ENCODE measurements around the gene LYZL6. TPM values are rescaled to one million over a fixed set of nuclear protein-coding genes. Genes with fewer than 3 reads are reported as not detected.

The LYZL6 gene
- total RNA-seq, 3 donors from 2014 or later: not detected

GRCh38 chr17:35889818-35890773, 53.4 kb downstream of the LYZL6 start:
- no peak for DNase-seq (ENCODE audit: low spot score in 2 of 2)
- H3K4me1 ChIP-seq: no peaks in the 10 kb centered on the region
- intact Hi-C loops (cut with DNase I; ENCODE audit: low total_unique reads): loop anchor here (5.0 kb wide), 1 partner anchor 393 kb away; no protein-coding TSS in a partner anchor
- TF ChIP-seq POLR2A (IDR thresholded peaks at IDR 0.05) (no peak), POLR2AphosphoS5 (IDR thresholded peaks at IDR 0.05) (no peak)
- TF ChIP-seq, protein P1, sequence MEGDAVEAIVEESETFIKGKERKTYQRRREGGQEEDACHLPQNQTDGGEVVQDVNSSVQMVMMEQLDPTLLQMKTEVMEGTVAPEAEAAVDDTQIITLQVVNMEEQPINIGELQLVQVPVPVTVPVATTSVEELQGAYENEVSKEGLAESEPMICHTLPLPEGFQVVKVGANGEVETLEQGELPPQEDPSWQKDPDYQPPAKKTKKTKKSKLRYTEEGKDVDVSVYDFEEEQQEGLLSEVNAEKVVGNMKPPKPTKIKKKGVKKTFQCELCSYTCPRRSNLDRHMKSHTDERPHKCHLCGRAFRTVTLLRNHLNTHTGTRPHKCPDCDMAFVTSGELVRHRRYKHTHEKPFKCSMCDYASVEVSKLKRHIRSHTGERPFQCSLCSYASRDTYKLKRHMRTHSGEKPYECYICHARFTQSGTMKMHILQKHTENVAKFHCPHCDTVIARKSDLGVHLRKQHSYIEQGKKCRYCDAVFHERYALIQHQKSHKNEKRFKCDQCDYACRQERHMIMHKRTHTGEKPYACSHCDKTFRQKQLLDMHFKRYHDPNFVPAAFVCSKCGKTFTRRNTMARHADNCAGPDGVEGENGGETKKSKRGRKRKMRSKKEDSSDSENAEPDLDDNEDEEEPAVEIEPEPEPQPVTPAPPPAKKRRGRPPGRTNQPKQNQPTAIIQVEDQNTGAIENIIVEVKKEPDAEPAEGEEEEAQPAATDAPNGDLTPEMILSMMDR (IDR thresholded peaks at IDR 0.05): no peak
- peaks cover 0 to 4% of the 10 kb centered on the region in 2 donors for H3K9me3 ChIP-seq
- H3K4me3 ChIP-seq: no peak overlapping the region
- no peaks in the 10 kb centered on the region for H3K27me3 ChIP-seq
- no peaks in the 10 kb centered on the region for H3K36me3 ChIP-seq
- H3K27ac ChIP-seq: no peak overlapping the region

DNA sequence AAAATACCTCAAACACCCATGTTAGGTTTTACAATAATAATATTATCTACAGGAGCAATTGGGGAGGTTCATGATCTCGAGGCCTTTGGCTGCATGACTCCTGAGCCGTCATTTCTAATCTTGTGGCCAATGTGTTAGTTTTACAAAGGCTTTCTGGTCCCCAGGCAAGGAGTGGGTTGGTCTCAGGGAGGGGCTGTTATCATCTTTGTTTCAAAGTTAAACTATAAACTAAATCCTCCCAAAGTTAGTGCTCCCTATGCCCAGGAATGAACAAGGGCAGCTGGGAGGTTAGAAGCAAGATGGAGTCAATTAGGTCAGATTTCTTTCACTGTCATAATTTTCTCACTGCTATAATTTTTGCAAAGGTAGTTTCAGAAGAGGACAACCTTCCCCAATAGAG, 54.3 kb downstream of the LYZL6 start:
- Histone ChIP-seq H3K4me3 (no peak overlapping the region), H3K27me3 (no peaks in the 10 kb centered on the region), H3K27ac (no peak overlapping the region), H3K36me3 (no peaks in the 10 kb centered on the region), H3K9me3 (peaks cover 0 to 4% of the 10 kb centered on the region in 2 donors), H3K4me1 (no peaks in the 10 kb centered on the region)
- intact Hi-C loops (cut with DNase I; ENCODE audit: low total_unique reads): loop anchor here (5.0 kb wide), 1 partner anchor 392 kb away; no protein-coding TSS in a partner anchor
- TF ChIP-seq POLR2A (IDR thresholded peaks at IDR 0.05): no peak
- TF ChIP-seq, protein P1 (IDR thresholded peaks at IDR 0.05): no peak
- no peak for TF ChIP-seq POLR2AphosphoS5 (IDR thresholded peaks at IDR 0.05)
- DNase-seq (ENCODE audit: low spot score in 2 of 2): no peak

Other genes starting within 250 kb of the LYZL6 start
- 10 to 100 TPM in 2 of 3 donors, 1 to 10 TPM in 1; 5.9 to 27.8 (median 11.1) TPM for gene RASL10B, start 212.1 kb downstream of the LYZL6 start, total RNA-seq
- gene GAS2L2, start 190.5 kb downstream of the LYZL6 start, total RNA-seq: under 1 TPM; 0.29 to 0.33 (median 0.32) TPM
- gene C17orf50, start 182.8 kb downstream of the LYZL6 start, total RNA-seq: not detected
- gene MMP28, start 148.1 kb downstream of the LYZL6 start, total RNA-seq: 10 to 100 TPM in 2 of 3 donors, 1 to 10 TPM in 1; 5.6 to 25.6 (median 12.3) TPM
- gene TAF15, start 134.2 kb downstream of the LYZL6 start, total RNA-seq: 10 to 100 TPM; 65.5 to 76.8 (median 72.8) TPM
- under 1 TPM in 1 of 3 donors, not detected in 2; 0.16 TPM for gene HEATR9, start 74.8 kb downstream of the LYZL6 start, total RNA-seq
- gene CCL5, start 63.4 kb downstream of the LYZL6 start, total RNA-seq: 1 to 10 TPM; 3.5 to 7.6 (median 4.6) TPM
- not detected for gene RDM1, start 12.9 kb downstream of the LYZL6 start, total RNA-seq
- under 1 TPM in 1 of 3 donors, not detected in 2; 0.48 TPM for gene CCL16, start 37.8 kb upstream of the LYZL6 start, total RNA-seq
- 10 to 100 TPM; 12.4 to 54.1 (median 31.5) TPM for gene CCL14, start 43.0 kb upstream of the LYZL6 start, total RNA-seq
- not detected for gene CCL15, start 57.8 kb upstream of the LYZL6 start, total RNA-seq
- gene CCL23, start 74.3 kb upstream of the LYZL6 start, total RNA-seq: 1 to 10 TPM; 1.3 to 2.7 (median 1.9) TPM
- gene CCL18, start 120.6 kb upstream of the LYZL6 start, total RNA-seq: 100 to 1,000 TPM in 1 of 3 donors, 1 to 10 TPM in 1, not detected in 1; 1.3 to 116 TPM
- gene CCL3, start 146.4 kb upstream of the LYZL6 start, total RNA-seq: 10 to 100 TPM in 1 of 3 donors, under 1 TPM in 1, not detected in 1; 0.96 to 10.8 TPM
- gene CCL4, start 160.1 kb upstream of the LYZL6 start, total RNA-seq: 10 to 100 TPM in 1 of 3 donors, 1 to 10 TPM in 2; 2.6 to 12.0 (median 5.2) TPM
- gene TBC1D3B, start 232.9 kb upstream of the LYZL6 start, total RNA-seq: 1 to 10 TPM; 1.9 to 7.6 (median 5.2) TPM